ENCODE measurements around the gene PIP4K2C.

DNA sequence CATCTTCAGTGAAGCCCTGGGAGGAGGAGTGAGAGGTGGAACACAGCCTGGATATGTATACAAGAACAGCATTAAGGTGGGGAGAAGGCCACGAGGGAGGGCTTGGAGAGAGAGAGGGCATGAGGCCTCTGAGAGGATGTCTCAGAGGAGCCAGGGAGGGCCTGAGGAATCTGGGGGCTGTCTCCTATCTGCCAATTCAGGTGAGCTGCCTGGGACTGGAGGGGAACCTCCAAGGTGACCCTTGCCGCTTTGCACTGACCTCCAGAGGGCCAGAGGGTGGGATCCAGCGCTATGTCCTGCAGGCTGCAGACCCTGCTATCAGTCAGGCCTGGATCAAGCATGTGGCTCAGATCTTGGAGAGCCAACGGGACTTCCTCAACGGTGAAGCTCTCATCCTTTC is 24.6 kb downstream of the PIP4K2C start:
- TF ChIP-seq, protein P1, sequence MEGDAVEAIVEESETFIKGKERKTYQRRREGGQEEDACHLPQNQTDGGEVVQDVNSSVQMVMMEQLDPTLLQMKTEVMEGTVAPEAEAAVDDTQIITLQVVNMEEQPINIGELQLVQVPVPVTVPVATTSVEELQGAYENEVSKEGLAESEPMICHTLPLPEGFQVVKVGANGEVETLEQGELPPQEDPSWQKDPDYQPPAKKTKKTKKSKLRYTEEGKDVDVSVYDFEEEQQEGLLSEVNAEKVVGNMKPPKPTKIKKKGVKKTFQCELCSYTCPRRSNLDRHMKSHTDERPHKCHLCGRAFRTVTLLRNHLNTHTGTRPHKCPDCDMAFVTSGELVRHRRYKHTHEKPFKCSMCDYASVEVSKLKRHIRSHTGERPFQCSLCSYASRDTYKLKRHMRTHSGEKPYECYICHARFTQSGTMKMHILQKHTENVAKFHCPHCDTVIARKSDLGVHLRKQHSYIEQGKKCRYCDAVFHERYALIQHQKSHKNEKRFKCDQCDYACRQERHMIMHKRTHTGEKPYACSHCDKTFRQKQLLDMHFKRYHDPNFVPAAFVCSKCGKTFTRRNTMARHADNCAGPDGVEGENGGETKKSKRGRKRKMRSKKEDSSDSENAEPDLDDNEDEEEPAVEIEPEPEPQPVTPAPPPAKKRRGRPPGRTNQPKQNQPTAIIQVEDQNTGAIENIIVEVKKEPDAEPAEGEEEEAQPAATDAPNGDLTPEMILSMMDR (conservative IDR thresholded peaks at IDR 0.05 in 1 of 2, IDR thresholded peaks at IDR 0.05 in 1 of 2; ENCODE audit: low read depth in 1 of 2, low read length in 2 of 2): no peak
- TF ChIP-seq EZH2 (IDR thresholded peaks at IDR 0.05; ENCODE audit: low read length, missing control alignments): no peak
